ENCODE results near the gene GYPB.
"Not testable (repeated sequence)": the region's sequence is repeated elsewhere in the genome, so short reads cannot be mapped to it uniquely, and the experiment has no call there.

- not testable (repeated sequence) for TF ChIP-seq CTCF, EP300 (IDR thresholded peaks at IDR 0.05)
Observed at GRCh38 chr4:144044936-144045335, 25.8 kb upstream of the GYPB start.
